ENCODE data around the gene THUMPD3. TPM values are rescaled to one million over a fixed set of nuclear protein-coding genes. Genes with fewer than 3 reads are reported as not detected.
A peak's percentile ranks its signal among the peaks of the same experiment; 100 is the strongest.

THUMPD3 gene
- total and polyA plus RNA-seq, 2 of the 13 experiments (the other 11 are each of a cell fraction or from before 2014, with no cell fraction given): 31.2 to 44.1 TPM

DNA sequence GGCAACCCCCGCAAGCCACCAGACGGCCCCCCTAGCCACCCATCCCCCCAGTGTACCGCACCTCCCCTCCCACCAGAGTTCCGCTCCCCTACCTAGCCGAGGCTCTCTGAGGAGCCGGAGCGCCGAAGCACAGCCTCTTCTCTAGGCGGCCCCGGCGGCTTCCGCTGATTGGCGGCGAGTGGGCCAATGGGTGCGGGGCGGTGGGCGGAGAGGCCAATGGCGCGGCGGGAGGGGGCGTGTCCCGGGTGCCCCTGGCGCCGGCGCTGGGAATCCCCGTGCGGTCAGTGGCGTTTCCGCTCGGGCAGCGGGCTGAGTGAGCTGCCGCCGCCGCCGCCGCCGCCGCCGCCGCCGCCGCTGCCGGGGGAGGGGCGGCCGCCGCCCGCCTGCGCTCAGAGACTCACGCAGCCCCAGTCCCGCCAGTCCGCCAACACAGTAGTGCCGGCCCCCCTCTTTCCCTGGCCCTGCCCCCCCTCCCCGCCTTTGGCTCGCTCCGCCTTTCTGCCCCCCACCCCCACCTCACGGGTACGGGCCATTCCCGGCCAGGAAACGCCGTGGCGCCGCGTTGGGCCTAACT is 34.6 kb downstream of the THUMPD3 start, which contains the start of gene SETD5 (continued):
- TF ChIP-seq STAT6 (CRISPR knock-in tag; IDR thresholded peaks at IDR 0.05; ENCODE audit: borderline replicate concordance): no peak
- TF ChIP-seq TSC22D2 (CRISPR knock-in tag; IDR thresholded peaks at IDR 0.05; ENCODE audit: borderline replicate concordance): no peak
- TF ChIP-seq MED13 (CRISPR knock-in tag; IDR thresholded peaks at IDR 0.05): peak; percentile 78; the same call in 1 of the 2 replicates
- TF ChIP-seq TAF1 (CRISPR knock-in tag; IDR thresholded peaks at IDR 0.05): peak; percentile 74
- 0 out of 2 replicates have a peak, but pooled peaks have one; percentile 21 for TF ChIP-seq ONECUT2 (CRISPR knock-in tag; IDR thresholded peaks at IDR 0.05)
- peak; percentile 66; the same call in 1 of the 2 replicates for TF ChIP-seq XBP1 (CRISPR knock-in tag; IDR thresholded peaks at IDR 0.05)
- TF ChIP-seq GABPB1 (CRISPR knock-in tag; IDR thresholded peaks at IDR 0.05): peak; percentile 69
- TF ChIP-seq, protein P1, sequence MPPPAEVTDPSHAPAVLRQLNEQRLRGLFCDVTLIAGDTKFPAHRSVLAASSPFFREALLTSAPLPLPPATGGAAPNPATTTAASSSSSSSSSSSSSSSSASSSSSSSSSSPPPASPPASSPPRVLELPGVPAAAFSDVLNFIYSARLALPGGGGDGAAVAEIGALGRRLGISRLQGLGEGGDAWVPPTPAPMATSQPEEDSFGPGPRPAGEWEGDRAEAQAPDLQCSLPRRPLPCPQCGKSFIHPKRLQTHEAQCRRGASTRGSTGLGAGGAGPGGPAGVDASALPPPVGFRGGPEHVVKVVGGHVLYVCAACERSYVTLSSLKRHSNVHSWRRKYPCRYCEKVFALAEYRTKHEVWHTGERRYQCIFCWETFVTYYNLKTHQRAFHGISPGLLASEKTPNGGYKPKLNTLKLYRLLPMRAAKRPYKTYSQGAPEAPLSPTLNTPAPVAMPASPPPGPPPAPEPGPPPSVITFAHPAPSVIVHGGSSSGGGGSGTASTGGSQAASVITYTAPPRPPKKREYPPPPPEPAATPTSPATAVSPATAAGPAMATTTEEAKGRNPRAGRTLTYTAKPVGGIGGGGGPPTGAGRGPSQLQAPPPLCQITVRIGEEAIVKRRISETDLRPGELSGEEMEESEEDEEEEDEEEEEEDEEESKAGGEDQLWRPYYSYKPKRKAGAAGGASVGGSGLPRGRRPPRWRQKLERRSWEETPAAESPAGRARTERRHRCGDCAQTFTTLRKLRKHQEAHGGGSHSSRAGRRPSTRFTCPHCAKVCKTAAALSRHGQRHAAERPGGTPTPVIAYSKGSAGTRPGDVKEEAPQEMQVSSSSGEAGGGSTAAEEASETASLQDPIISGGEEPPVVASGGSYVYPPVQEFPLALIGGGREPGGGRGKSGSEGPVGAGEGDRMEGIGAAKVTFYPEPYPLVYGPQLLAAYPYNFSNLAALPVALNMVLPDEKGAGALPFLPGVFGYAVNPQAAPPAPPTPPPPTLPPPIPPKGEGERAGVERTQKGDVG (CRISPR knock-in tag; IDR thresholded peaks at IDR 0.05; ENCODE audit: borderline replicate concordance): no peak
- TF ChIP-seq GABPA (IDR thresholded peaks at IDR 0.05; ENCODE audit: low read depth, low read length): peak; percentile 68
- TF ChIP-seq GABPA (CRISPR knock-in tag; IDR thresholded peaks at IDR 0.05; ENCODE audit: low read depth): no peak
- no peak for TF ChIP-seq NONO (IDR thresholded peaks at IDR 0.05)
- 0 out of 2 replicates have a peak, but pooled peaks have one; percentile 2 for TF ChIP-seq NONO (CRISPR knock-in tag; conservative IDR thresholded peaks at IDR 0.05)
- TF ChIP-seq ZNF788 (CRISPR knock-in tag; IDR thresholded peaks at IDR 0.05; ENCODE audit: borderline replicate concordance): no peak
- TF ChIP-seq RBM39 (IDR thresholded peaks at IDR 0.05; ENCODE audit: low read depth, low read length, poor library complexity, severe bottlenecking): peak; percentile 56
- peak; percentile 57 for TF ChIP-seq HOXA3 (CRISPR knock-in tag; IDR thresholded peaks at IDR 0.05)
- 0 out of 2 replicates have a peak, but pooled peaks have one; percentile 19 for TF ChIP-seq SNAI1 (CRISPR knock-in tag; IDR thresholded peaks at IDR 0.05; ENCODE audit: borderline replicate concordance)
- no peak for TF ChIP-seq ZSCAN30 (CRISPR knock-in tag; IDR thresholded peaks at IDR 0.05)
- TF ChIP-seq ZNF331 (CRISPR knock-in tag; IDR thresholded peaks at IDR 0.05): 0 out of 2 replicates have a peak, but pooled peaks have one; percentile 33
- TF ChIP-seq CSRNP1 (CRISPR knock-in tag; IDR thresholded peaks at IDR 0.05): no peak
- TF ChIP-seq POGZ (CRISPR knock-in tag; IDR thresholded peaks at IDR 0.05): no peak; the same call in 1 of the 2 replicates
- TF ChIP-seq HCFC1 (IDR thresholded peaks at IDR 0.05; ENCODE audit: low read depth, low read length): 0 out of 2 replicates have a peak, but pooled peaks have one; percentile 10
- no peak for TF ChIP-seq ZNF607 (CRISPR knock-in tag; IDR thresholded peaks at IDR 0.05; ENCODE audit: borderline replicate concordance)
- peak; percentile 4; the same call in 1 of the 2 replicates for TF ChIP-seq MED1 (CRISPR knock-in tag; IDR thresholded peaks at IDR 0.05)

Data from HepG2 (cell line).